H1 (cell line): ENCODE measurements around the gene MRPL4. TPM values are rescaled to one million over a fixed set of nuclear protein-coding genes. Genes with fewer than 3 reads are reported as not detected.

Experiments used
- CTCF ChIA-PET: fragments of 300-600 bp; sonication (Branson Sonifier 250); formaldehyde crosslinking; loops from one replicate; lab custom pipeline; 2021; ENCODE audit not compliant: partially characterized antibody; lab: Charles Lee
- POLR2A ChIA-PET: fragments of 300-600 bp; sonication (Branson Sonifier 250); formaldehyde crosslinking; loops from one replicate; lab custom pipeline; 2021; ENCODE audit warnings: inconsistent platforms; ENCODE audit not compliant: partially characterized antibody; lab: Charles Lee
- DNase-seq, 2 experiments: peaks; one replicate each; pipeline versions ENCODE4 v3.0.0 to v3.0.0-alpha.2; 2010 to 2022; ENCODE audit warnings: low spot score in 2 of 2, low read depth in 1 of 2, mixed read lengths in 1 of 2
- FAIRE-seq: peaks from 2 replicates; lab custom pipeline; 2011; peaks lifted over from hg19 to GRCh38; lab: Jason Lieb, UNC
- H2AFZ ChIP-seq: 2 replicates; pipeline ENCODE4 v1.8.1; 2012; ENCODE audit warnings: low read length, inconsistent platforms
- H2AK5ac ChIP-seq: 2 replicates; pipeline ENCODE4 v1.6.1; 2013; ENCODE audit warnings: low read depth, low read length
- H2BK120ac ChIP-seq: replicated peaks from 2 replicates; pipeline ENCODE3; 2013; ENCODE audit warnings: low read depth, low read length, inconsistent platforms
- H2BK12ac ChIP-seq: 2 replicates; pipeline ENCODE4 v1.6.1; 2013; ENCODE audit warnings: low read depth, low read length
- H2BK15ac ChIP-seq: 2 replicates; pipeline ENCODE4 v1.6.1; 2013; ENCODE audit warnings: low read length
- H2BK20ac ChIP-seq: 2 replicates; pipeline ENCODE4 v1.6.1; 2013; ENCODE audit warnings: low read length
- H2BK5ac ChIP-seq: 2 replicates; pipeline ENCODE4 v1.6.1; 2013; ENCODE audit warnings: low read depth, low read length
- H3K14ac ChIP-seq: 2 replicates; pipeline ENCODE4 v1.6.1; 2013; ENCODE audit warnings: inconsistent platforms; ENCODE audit not compliant: insufficient read length
- H3K18ac ChIP-seq: 2 replicates; pipeline ENCODE4 v1.6.1; 2013; ENCODE audit warnings: low read length; ENCODE audit errors: extremely low read depth
- H3K23ac ChIP-seq: 2 replicates; pipeline ENCODE4 v1.6.1; 2013; ENCODE audit warnings: inconsistent platforms; ENCODE audit not compliant: insufficient read length
- H3K23me2 ChIP-seq: 2 replicates; pipeline ENCODE4 v1.6.1; 2013; ENCODE audit warnings: low read depth, low read length
- H3K27ac ChIP-seq: 2 replicates; pipeline ENCODE4 v1.6.1; 2011; ENCODE audit warnings: low read depth, low read length, inconsistent platforms
- H3K27me3 ChIP-seq, 4 experiments: replicated peaks in 1 of 4; 1 replicate in 1 of 4; 2 replicates in 3 of 4; pipeline versions ENCODE4 v1.6.1 to v1.8.1; 2011 to 2013; ENCODE audit warnings: low read length in 3 of 4, mild to moderate bottlenecking in 3 of 4, inconsistent platforms in 2 of 4, mixed read lengths in 2 of 4, moderate library complexity in 1 of 4; ENCODE audit not compliant: control insufficient read depth in 3 of 4, insufficient read depth in 3 of 4; ENCODE audit errors: extremely low read depth in 1 of 4
- H3K36me3 ChIP-seq, 4 experiments: 2 replicates each; pipeline versions ENCODE4 v1.6.1 to v1.8.1; 2011 to 2013; ENCODE audit warnings: mild to moderate bottlenecking in 4 of 4, low read length in 3 of 4, moderate library complexity in 2 of 4, control low read depth in 1 of 4, inconsistent platforms in 1 of 4; ENCODE audit not compliant: insufficient read depth in 4 of 4, control insufficient read depth in 2 of 4
- H3K4ac ChIP-seq: replicated peaks from 2 replicates; pipeline ENCODE3; 2013; ENCODE audit warnings: low read length, low read depth, mixed read lengths, inconsistent platforms; ENCODE audit not compliant: insufficient read length
- H3K4me1 ChIP-seq, 4 experiments: replicated peaks in 1 of 4; 1 replicate in 1 of 4; 2 replicates in 3 of 4; pipeline versions ENCODE4 v1.6.1 to v1.8.1; 2011 to 2013; ENCODE audit warnings: low read length in 3 of 4, inconsistent platforms in 2 of 4, mixed read lengths in 1 of 4; ENCODE audit not compliant: insufficient read depth in 4 of 4, control insufficient read depth in 3 of 4
- H3K4me2 ChIP-seq, 2 experiments: 2 replicates each; pipeline versions ENCODE4 v1.6.1 to v1.8.1; 2011 to 2013; ENCODE audit warnings: low read depth in 2 of 2, low read length in 2 of 2, control low read depth in 1 of 2, inconsistent platforms in 1 of 2, mild to moderate bottlenecking in 1 of 2; ENCODE audit not compliant: insufficient read depth in 1 of 2
- H3K4me3 ChIP-seq, 4 experiments: fragments of 200-600, 300-600 bp in 1 of 4; sonication (generic), shearing (Covaris generic), sonication (Bioruptor Twin) in 1 of 4; 2 replicates each; pipeline versions ENCODE4 v1.5.1 to v1.8.1; 2011 to 2016; ENCODE audit warnings: low read length in 4 of 4, low read depth in 3 of 4, control low read depth in 2 of 4, inconsistent platforms in 2 of 4, mild to moderate bottlenecking in 2 of 4, mixed read lengths in 1 of 4, moderate library complexity in 1 of 4; ENCODE audit not compliant: insufficient read depth in 2 of 4; ENCODE audit errors: extremely low read depth in 1 of 4
- H3K56ac ChIP-seq: replicated peaks from 2 replicates; pipeline ENCODE3; 2013; ENCODE audit warnings: low read depth, mild to moderate bottlenecking, mixed read lengths, low read length, inconsistent platforms; ENCODE audit not compliant: insufficient read length
- H3K79me1 ChIP-seq: 2 replicates; pipeline ENCODE4 v1.6.1; 2013; ENCODE audit warnings: low read depth, low read length, control low read depth
- H3K79me2 ChIP-seq, 2 experiments: 2 replicates each; pipeline versions ENCODE4 v1.6.1 to v1.8.1; 2012 to 2013; ENCODE audit warnings: low read length in 2 of 2, mild to moderate bottlenecking in 2 of 2, inconsistent platforms in 1 of 2; ENCODE audit not compliant: insufficient read depth in 2 of 2, control insufficient read depth in 1 of 2
- H3K9ac ChIP-seq, 4 experiments: replicated peaks in 1 of 4; 1 replicate in 1 of 4; 2 replicates in 3 of 4; pipeline versions ENCODE4 v1.6.1 to v1.8.1; 2011 to 2013; ENCODE audit warnings: low read depth in 3 of 4, low read length in 3 of 4, control low read depth in 2 of 4, mild to moderate bottlenecking in 2 of 4, moderate library complexity in 2 of 4, inconsistent platforms in 1 of 4; ENCODE audit errors: extremely low read depth in 1 of 4
- H3K9me3 ChIP-seq, 2 experiments: 2 replicates each; pipeline versions ENCODE4 v1.6.1 to v1.8.1; 2012 to 2013; ENCODE audit warnings: mild to moderate bottlenecking in 2 of 2, moderate library complexity in 2 of 2, control low read depth in 1 of 2, inconsistent platforms in 1 of 2, low read depth in 1 of 2, low read length in 1 of 2, mixed read lengths in 1 of 2; ENCODE audit not compliant: insufficient read depth in 2 of 2
- H4K20me1 ChIP-seq, 2 experiments: replicated peaks in 1 of 2; 2 replicates each; pipeline versions ENCODE3 to v1.8.1; 2011 to 2013; ENCODE audit warnings: inconsistent platforms in 2 of 2, low read length in 2 of 2, mild to moderate bottlenecking in 1 of 2; ENCODE audit not compliant: insufficient read depth in 2 of 2, control insufficient read depth in 1 of 2
- H4K5ac ChIP-seq: 2 replicates; pipeline ENCODE4 v1.6.1; 2013; ENCODE audit warnings: low read length, low read depth, mixed read lengths, inconsistent platforms; ENCODE audit not compliant: insufficient read length
- H4K8ac ChIP-seq: 2 replicates; pipeline ENCODE4 v1.8.0; 2013; ENCODE audit warnings: mild to moderate bottlenecking, moderate library complexity, low read length, inconsistent platforms; ENCODE audit not compliant: insufficient read depth; ENCODE audit errors: extremely low read depth
- H4K91ac ChIP-seq: replicated peaks from 2 replicates; pipeline ENCODE3; 2013; ENCODE audit warnings: low read length, mixed read lengths, inconsistent platforms; ENCODE audit not compliant: insufficient read length
- FOSL1 ChIP-seq: IDR thresholded peaks from 2 replicates; pipeline ENCODE4 v1.6.1; 2011; ENCODE audit warnings: mild to moderate bottlenecking, low read depth, low read length, moderate library complexity; ENCODE audit not compliant: insufficient read depth
- HDAC6 ChIP-seq: IDR thresholded peaks from one replicate; pipeline ENCODE4 v1.7.1; 2012; ENCODE audit warnings: low read depth, mild to moderate bottlenecking, inconsistent platforms, low read length, moderate library complexity
- WGBS, 2 experiments: shearing (Covaris generic) in 1 of 2; methylation state at CpG; one replicate each; pipeline versions ENCODE4 v1.1.6 to v1.1.7; 2013 to 2015; ENCODE audit warnings: low lambda C conversion rate in 2 of 2, mixed read lengths in 2 of 2, inconsistent platforms in 1 of 2, low coverage in 1 of 2, missing lambda C conversion rate in 1 of 2; ENCODE audit not compliant: insufficient replicate concordance in 2 of 2, insufficient coverage in 1 of 2, insufficient read length in 1 of 2; ENCODE audit errors: extremely low coverage in 1 of 2, missing lambda C conversion rate in 1 of 2; 5-methylcytosine and 5-hydroxymethylcytosine counted together
- polyA plus RNA-seq, 7 experiments: library from polyadenylated mRNA; depleted of rRNA in 3 of 7; stranded (reverse) in 5 of 7; unstranded in 2 of 7; fragments of >200 nt in 5 of 7; fragments of 200-250 nt in 2 of 7; gene quantifications; 1 replicate in 5 of 7; 2 replicates in 1 of 7; 4 replicates in 1 of 7; pipeline versions ENCODE4 v1.2.1 to v1.2.3, GENCODE V29; 2011 to 2013; ENCODE audit warnings: missing spikeins in 2 of 7, mixed read lengths in 2 of 7
- total RNA-seq: library from RNA; stranded (reverse); fragmentation: NEBNext Ultra II Directional; extraction: Animal tissue kit (Norgen Biotek cat#: 25700); gene quantifications from 2 replicates; pipeline ENCODE4 v1.2.1, GENCODE V29; 2021

Gene MRPL4
- total and polyA plus RNA-seq, 2 of the 8 experiments (the other 6 are each of a cell fraction or from before 2014, with no cell fraction given): 82.3 to 187 TPM

- WGBS, 2 experiments: 92% methylated on average over 9 of the region's 9 CpGs; no CpG with 5 or more reads in 1 of the 2 experiments
- no peaks in the 10 kb centered on the region for H3K9me3 ChIP-seq
- POLR2A ChIA-PET: interaction anchor here (0.5 to 2.6 kb wide), 6 partner anchors 30 to 1751 kb away, joined by 3 to 10 read pairs (median 4); partner anchors contain the start of genes DNMT1, ICAM5 and RAVER1
- no peak overlapping the region for H4K8ac ChIP-seq
- H3K27me3 ChIP-seq: no peaks in the 10 kb centered on the region
- no peak overlapping the region for H3K14ac ChIP-seq
- no peak overlapping the region for H2BK20ac ChIP-seq
- no peak overlapping the region for H2BK5ac ChIP-seq
- H3K9ac ChIP-seq: no peak overlapping the region
- no peak overlapping the region for H2AFZ ChIP-seq
- H3K4me1 ChIP-seq: peaks cover 0 to 6% (median 1%) of the 10 kb centered on the region in 4 experiments; a peak in 3 of 7 replicates
- H3K4ac ChIP-seq: no peak overlapping the region
- no peak overlapping the region for H3K4me2 ChIP-seq
- H3K4me3 ChIP-seq: no peak overlapping the region
- CTCF ChIA-PET: interaction anchor here (0.5 to 5.4 kb wide), 15 partner anchors 7 to 134 kb away, joined by 3 to 68 read pairs (median 4); partner anchors contain the start of genes ICAM1 and ICAM4
- H3K36me3 ChIP-seq: peaks cover 4 to 26% (median 15%) of the 10 kb centered on the region in 4 experiments; a peak in 5 of 8 replicates
- no peak overlapping the region for H2BK12ac ChIP-seq
- FAIRE-seq: no peak
- H2BK15ac ChIP-seq: no peak overlapping the region
- no peak overlapping the region for H2AK5ac ChIP-seq
- DNase-seq: no peak
- no peak overlapping the region for H3K18ac ChIP-seq
- peaks cover 5% of the 10 kb centered on the region for H3K23me2 ChIP-seq
- no peak for TF ChIP-seq HDAC6
- no peak for TF ChIP-seq FOSL1
- TF ChIP-seq, all 59 proteins: peak for 0
- no peak overlapping the region for H4K5ac ChIP-seq
- H4K20me1 ChIP-seq: peaks cover 0 to 10% of the 10 kb centered on the region in 2 experiments
- H4K91ac ChIP-seq: no peak overlapping the region
- H3K23ac ChIP-seq: no peak overlapping the region
- H3K27ac ChIP-seq: no peak overlapping the region
- H3K79me2 ChIP-seq: peaks cover 0 to 9% of the 10 kb centered on the region in 2 experiments; a peak in 2 of 4 replicates
- H3K79me1 ChIP-seq: peaks cover 5% of the 10 kb centered on the region; the same call in 1 of the 2 replicates
- H3K56ac ChIP-seq: no peak overlapping the region
- no peak overlapping the region for H2BK120ac ChIP-seq
Observed at GRCh38 chr19:10256970-10257615, 5.1 kb downstream of the MRPL4 start.
